DOHH2 (cell line): ENCODE data around the gene COASY.

Experiments used
- H3F3A ChIP-seq: fragments of 200-600 bp; sonication (generic), shearing (Covaris generic); 2 replicates; pipeline ENCODE4 v1.6.0; 2016; ENCODE audit warnings: antibody characterized with exemption, mild to moderate bottlenecking; ENCODE audit not compliant: control insufficient read depth, insufficient read depth
- H3K27ac ChIP-seq: fragments of 200-600 bp; sonication (generic); 2 replicates; pipeline ENCODE4 v1.5.1; 2014; ENCODE audit warnings: low read depth, mild to moderate bottlenecking, low read length, moderate library complexity
- H3K27me3 ChIP-seq: fragments of 200-600 bp; sonication (generic); 2 replicates; pipeline ENCODE4 v1.6.1; 2014; ENCODE audit warnings: mild to moderate bottlenecking, low read length, mixed read lengths; ENCODE audit not compliant: control insufficient read depth
- H3K36me3 ChIP-seq: fragments of 200-600 bp; sonication (generic); 2 replicates; pipeline ENCODE4 v1.6.1; 2014; ENCODE audit warnings: mild to moderate bottlenecking, low read length, moderate library complexity, mixed read lengths; ENCODE audit not compliant: control insufficient read depth
- H3K4me1 ChIP-seq: fragments of 200-600 bp; sonication (generic); 2 replicates; pipeline ENCODE4 v1.6.1; 2014; ENCODE audit warnings: mild to moderate bottlenecking, low read length, mixed read lengths; ENCODE audit not compliant: control insufficient read depth
- H3K4me2 ChIP-seq: fragments of 200-600 bp; sonication (generic); 2 replicates; pipeline ENCODE4 v1.6.0; 2014; ENCODE audit warnings: mild to moderate bottlenecking, low read length, moderate library complexity
- H3K4me3 ChIP-seq: fragments of 200-600 bp; sonication (generic); 2 replicates; pipeline ENCODE4 v1.5.1; 2014; ENCODE audit warnings: mild to moderate bottlenecking, low read length, mixed read lengths
- H3K79me2 ChIP-seq: fragments of 200-600 bp; sonication (generic); 2 replicates; pipeline ENCODE4 v1.6.1; 2014; ENCODE audit warnings: mild to moderate bottlenecking, low read length, mixed read lengths; ENCODE audit not compliant: control insufficient read depth
- H3K9me2 ChIP-seq: fragments of 200-600 bp; sonication (generic); replicated peaks from 2 replicates; pipeline ENCODE4 v1.6.1; 2014; ENCODE audit warnings: mild to moderate bottlenecking, low read length, mixed read lengths; ENCODE audit not compliant: control insufficient read depth
- H3K9me3 ChIP-seq: fragments of 200-600 bp; sonication (generic); 2 replicates; pipeline ENCODE4 v1.6.1; 2014; ENCODE audit warnings: antibody characterized with exemption, low read length, mixed read lengths; ENCODE audit not compliant: control insufficient read depth, insufficient read depth
- H4K20me1 ChIP-seq: fragments of 200-600 bp; sonication (generic); 2 replicates; pipeline ENCODE4 v1.6.0; 2014; ENCODE audit warnings: low read depth, mild to moderate bottlenecking, antibody characterized with exemption, low read length, moderate library complexity; ENCODE audit not compliant: control insufficient read depth, insufficient read depth
- CTCF ChIP-seq: fragments of 200-600 bp; sonication (generic); IDR thresholded peaks from one replicate; pipeline ENCODE4 v1.5.1; 2014; ENCODE audit warnings: antibody characterized with exemption, mild to moderate bottlenecking, low read depth, low read length; ENCODE audit not compliant: poor library complexity, severe bottlenecking
- EZH2phosphoT487 ChIP-seq: fragments of 200-600 bp; sonication (generic); IDR thresholded peaks from 2 replicates; pipeline ENCODE4 v1.6.1; 2017; ENCODE audit warnings: borderline replicate concordance, mild to moderate bottlenecking, antibody characterized with exemption, low read length, moderate library complexity, mixed read lengths

The COASY gene

GRCh38 chr17:42520540-42520951, 41.4 kb upstream of the COASY start:
- TF ChIP-seq EZH2phosphoT487 (no peak), CTCF (peak; percentile 69)
- Histone ChIP-seq H3K4me2 (no peak overlapping the region), H3K9me3 (no peaks in the 10 kb centered on the region), H3K4me1 (0 out of 2 replicates have a peak, but pooled peaks cover 2% of the 10 kb centered on the region), H3K27ac (no peak overlapping the region), H3K4me3 (no peak overlapping the region), H3F3A (no peaks in the 10 kb centered on the region), H4K20me1 (no peaks in the 10 kb centered on the region), H3K9me2 (no peaks in the 10 kb centered on the region), H3K36me3 (no peaks in the 10 kb centered on the region), H3K27me3 (peaks cover 34% of the 10 kb centered on the region), H3K79me2 (no peaks in the 10 kb centered on the region)

- Histone ChIP-seq H3K9me3 (no peaks in the 10 kb centered on the region), H3K4me2 (no peak overlapping the region), H3F3A (no peaks in the 10 kb centered on the region), H3K9me2 (no peaks in the 10 kb centered on the region), H3K27me3 (peaks cover 34% of the 10 kb centered on the region), H3K4me1 (0 out of 2 replicates have a peak, but pooled peaks cover 2% of the 10 kb centered on the region), H3K4me3 (no peak overlapping the region), H3K79me2 (no peaks in the 10 kb centered on the region), H4K20me1 (no peaks in the 10 kb centered on the region), H3K27ac (no peak overlapping the region), H3K36me3 (no peaks in the 10 kb centered on the region)
- TF ChIP-seq CTCF (no peak), EZH2phosphoT487 (no peak)
Measured at GRCh38 chr17:42521036-42521435, 40.9 kb upstream of the COASY start.

GRCh38 chr17:42521666-42522262, 40.2 kb upstream of the COASY start:
- no peaks in the 10 kb centered on the region for H3F3A ChIP-seq
- H3K4me2 ChIP-seq: no peak overlapping the region
- no peaks in the 10 kb centered on the region for H3K9me2 ChIP-seq
- TF ChIP-seq EZH2phosphoT487 (no peak), CTCF (no peak)
- no peaks in the 10 kb centered on the region for H3K79me2 ChIP-seq
- H3K36me3 ChIP-seq: no peaks in the 10 kb centered on the region
- no peak overlapping the region for H3K27ac ChIP-seq
- H3K4me1 ChIP-seq: 0 out of 2 replicates have a peak, but pooled peaks cover 2% of the 10 kb centered on the region
- no peak overlapping the region for H3K4me3 ChIP-seq
- H3K9me3 ChIP-seq: no peaks in the 10 kb centered on the region
- H4K20me1 ChIP-seq: no peaks in the 10 kb centered on the region
- H3K27me3 ChIP-seq: peaks cover 34% of the 10 kb centered on the region
